NB4 (cell line): Measurements from ENCODE around the gene VPS9D1.
A peak's percentile ranks its signal among the peaks of the same experiment; 100 is the strongest.

Experiments used
- DNase-seq: peaks from one replicate; pipeline ENCODE4 v3.0.0; 2010; ENCODE audit warnings: low read depth
- H3K4me3 ChIP-seq: one replicate; pipeline ENCODE4 v1.5.1; 2011; ENCODE audit warnings: mild to moderate bottlenecking, low read depth, low read length, moderate library complexity
- CTCF ChIP-seq: IDR thresholded peaks from one replicate; pipeline ENCODE4 v1.5.1; 2012; ENCODE audit warnings: low read depth, low read length
- MAX ChIP-seq: IDR thresholded peaks from 2 replicates; pipeline ENCODE4 v1.6.1; 2011; ENCODE audit warnings: low read depth, low read length
- MYC ChIP-seq: IDR thresholded peaks from 2 replicates; pipeline ENCODE4 v1.6.1; 2011; ENCODE audit warnings: low read depth, low read length
- POLR2A ChIP-seq: IDR thresholded peaks from 2 replicates; pipeline ENCODE4 v1.6.1; 2011; ENCODE audit warnings: mild to moderate bottlenecking; ENCODE audit not compliant: insufficient read length; ENCODE audit errors: extremely low read depth

Gene VPS9D1

DNA sequence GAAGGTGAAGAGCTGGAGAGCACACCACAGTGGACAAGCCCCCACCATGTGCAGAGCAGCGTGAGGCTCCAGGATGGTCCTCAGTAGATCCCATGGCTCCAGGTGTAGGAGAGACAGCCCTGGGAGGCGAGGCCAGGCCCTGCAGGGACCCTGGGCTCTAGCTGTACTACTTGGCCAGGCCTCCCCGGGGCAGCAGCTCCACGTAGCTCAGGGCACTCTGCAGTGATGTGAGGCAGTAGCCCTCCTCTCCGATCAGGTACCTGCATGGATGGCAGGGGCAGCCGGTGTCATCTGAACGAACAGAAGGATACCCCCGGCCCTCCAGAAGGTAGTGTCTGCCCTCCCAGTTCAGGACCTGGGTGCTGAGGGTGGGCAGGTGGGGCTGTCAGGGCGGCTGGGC is 13.0 kb downstream of the VPS9D1 start:
- no peak overlapping the region for H3K4me3 ChIP-seq
- DNase-seq = no peak
- TF ChIP-seq MAX (no peak), CTCF (no peak), POLR2A (no peak), MYC (no peak)

- H3K4me3 ChIP-seq = no peak overlapping the region
- no peak for DNase-seq
- TF ChIP-seq CTCF (no peak), MAX (no peak), POLR2A (no peak), MYC (no peak)
Measured at GRCh38 chr16:89706518-89707260, 14.0 kb downstream of the VPS9D1 start.

- H3K4me3 ChIP-seq = no peak overlapping the region
- DNase-seq = no peak
- no peak for TF ChIP-seq CTCF
- TF ChIP-seq MAX = no peak
- no peak for TF ChIP-seq MYC
- TF ChIP-seq POLR2A = no peak
Measured at GRCh38 chr16:89705006-89705405, 15.7 kb downstream of the VPS9D1 start.

GRCh38 chr16:89704281-89704680 is 16.4 kb downstream of the VPS9D1 start:
- H3K4me3 ChIP-seq = no peak overlapping the region
- DNase-seq = peak; percentile 28
- no peak for TF ChIP-seq CTCF
- TF ChIP-seq MAX = no peak
- no peak for TF ChIP-seq POLR2A
- TF ChIP-seq MYC = no peak

GRCh38 chr16:89701425-89702406 is 19.0 kb downstream of the VPS9D1 start, which contains the start of gene SPATA2L:
Gene SPATA2L, minus strand, starts transcription at chr16:89701705. Its CDS starts 473 bp downstream, at chr16:89701232.
- TF ChIP-seq MAX (peak; percentile 75), CTCF (peak; percentile 6), MYC (peak; percentile 41), POLR2A (peak; percentile 65)
- DNase-seq = peak; percentile 93
- H3K4me3 ChIP-seq = peak within 1 kb of the TSS; percentile 49
